H1 (cell line): ENCODE measurements around the gene CHAD. TPM values are rescaled to one million over a fixed set of nuclear protein-coding genes. Genes with fewer than 3 reads are reported as not detected.

ENCODE experiments used
- CEBPB ChIP-seq: IDR thresholded peaks from 2 replicates; pipeline ENCODE4 v1.6.1; 2012; ENCODE audit warnings: low read depth, low read length
- CHD2 ChIP-seq: IDR thresholded peaks from 2 replicates; pipeline ENCODE4 v1.6.1; 2012; ENCODE audit warnings: low read length, improper control_type of control experiment
- E2F6 ChIP-seq: IDR thresholded peaks from 2 replicates; pipeline ENCODE4 v1.6.1; 2012; ENCODE audit warnings: inconsistent platforms
- SIN3A ChIP-seq, 2 experiments: IDR thresholded peaks in 1 of 2; conservative IDR thresholded peaks in 1 of 2; 2 replicates each; pipeline ENCODE4 v1.6.1; 2011 to 2012; ENCODE audit warnings: low read length in 2 of 2, improper control_type of control experiment in 1 of 2, low read depth in 1 of 2, mild to moderate bottlenecking in 1 of 2
- TEAD4 ChIP-seq: IDR thresholded peaks from 2 replicates; pipeline ENCODE4 v1.6.1; 2012; ENCODE audit warnings: low read depth, low read length, inconsistent platforms, mixed read lengths
- polyA plus RNA-seq, 7 experiments: library from polyadenylated mRNA; depleted of rRNA in 3 of 7; stranded (reverse) in 5 of 7; unstranded in 2 of 7; fragments of >200 nt in 5 of 7; fragments of 200-250 nt in 2 of 7; gene quantifications; 1 replicate in 5 of 7; 2 replicates in 1 of 7; 4 replicates in 1 of 7; pipeline versions ENCODE4 v1.2.1 to v1.2.3, GENCODE V29; 2011 to 2013; ENCODE audit warnings: missing spikeins in 2 of 7, mixed read lengths in 2 of 7
- total RNA-seq: library from RNA; stranded (reverse); fragmentation: NEBNext Ultra II Directional; extraction: Animal tissue kit (Norgen Biotek cat#: 25700); gene quantifications from 2 replicates; pipeline ENCODE4 v1.2.1, GENCODE V29; 2021

The CHAD gene
- total and polyA plus RNA-seq, 2 of the 8 experiments (the other 6 are each of a cell fraction or from before 2014, with no cell fraction given): 0.03 TPM; not detected in 1

- TF ChIP-seq E2F6: no peak
- TF ChIP-seq CHD2: no peak
- no peak for TF ChIP-seq TEAD4
- no peak for TF ChIP-seq SIN3A (conservative IDR thresholded peaks at IDR 0.05 in 1 of 2, IDR thresholded peaks at IDR 0.05 in 1 of 2; ENCODE audit: low read depth in 1 of 2, low read length in 2 of 2)
- no peak for TF ChIP-seq CEBPB
Observed at GRCh38 chr17:50470426-50470825, 1.7 kb upstream of the CHAD start (continued).
